ENCODE results near the gene GALNT14.

The GALNT14 gene

DNA sequence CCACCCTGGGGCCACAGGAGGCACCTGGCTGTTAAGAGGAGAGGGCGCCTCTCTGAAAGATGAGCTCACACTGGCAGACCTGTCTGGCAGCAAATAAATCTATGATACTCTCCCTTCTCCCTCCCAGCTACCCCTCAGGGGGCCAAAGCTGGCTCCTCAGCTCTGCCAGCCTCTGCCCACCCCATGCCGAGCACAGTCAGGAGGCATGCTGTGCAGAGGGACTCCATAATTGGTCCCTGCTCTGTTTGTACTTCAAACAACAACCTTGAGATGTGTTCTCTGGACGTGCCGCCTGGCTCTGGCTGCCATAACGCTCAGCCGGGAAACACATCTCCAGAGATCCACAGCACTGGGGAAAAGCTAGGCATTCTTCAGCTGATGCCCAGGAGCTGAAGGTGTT lies 126.7 kb downstream of the GALNT14 start:
- DNase-seq (ENCODE audit: low spot score), result no peak

DNA sequence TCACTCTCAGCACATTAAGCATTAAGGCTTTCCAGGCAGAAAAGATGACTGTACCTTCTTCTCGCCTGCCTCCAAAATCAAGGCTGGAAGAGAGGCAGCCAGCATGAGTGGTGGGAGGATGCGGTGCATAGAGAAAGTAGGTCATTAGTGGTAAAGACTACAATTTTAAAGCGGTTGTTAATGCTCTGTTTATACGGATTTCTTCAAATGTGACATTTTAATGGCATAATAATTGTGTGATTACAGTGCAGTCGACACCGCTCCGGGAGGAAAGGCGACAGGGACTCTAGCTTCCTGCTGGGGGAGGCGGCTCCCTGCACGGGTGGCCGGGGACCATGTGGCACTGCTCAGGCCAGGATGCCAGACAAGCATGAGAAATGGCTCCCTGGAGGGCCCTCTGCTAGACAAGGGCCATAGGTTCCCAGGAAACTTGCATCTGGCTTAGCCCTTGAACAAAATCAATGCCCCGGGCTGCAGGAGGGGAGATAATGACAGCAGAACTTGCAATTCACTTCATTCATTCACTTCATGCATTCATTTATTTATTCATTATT lies 129.6 kb downstream of the GALNT14 start:
- DNase-seq (ENCODE audit: low spot score), result no peak

DNA sequence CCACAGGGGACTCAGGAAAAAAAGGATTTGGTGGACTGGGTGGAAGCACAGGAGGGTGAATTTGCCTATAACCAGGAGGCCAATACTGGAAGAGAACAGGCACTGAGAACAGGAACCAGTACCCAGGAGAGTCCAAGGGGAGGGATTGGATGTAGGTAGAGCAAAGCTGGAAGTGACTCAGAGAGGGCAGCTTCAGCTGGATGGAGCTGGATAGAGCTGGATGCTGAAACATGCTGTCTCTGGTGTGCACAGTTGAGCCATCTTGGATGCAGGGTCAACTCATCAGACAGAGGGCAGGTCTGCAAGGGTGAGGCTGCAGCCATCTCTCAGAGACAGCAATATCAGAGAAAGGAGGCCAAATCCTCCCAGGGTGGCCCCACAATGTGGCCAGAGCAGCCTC lies 134.0 kb downstream of the GALNT14 start:
- DNase-seq (ENCODE audit: low spot score), result no peak

DNA sequence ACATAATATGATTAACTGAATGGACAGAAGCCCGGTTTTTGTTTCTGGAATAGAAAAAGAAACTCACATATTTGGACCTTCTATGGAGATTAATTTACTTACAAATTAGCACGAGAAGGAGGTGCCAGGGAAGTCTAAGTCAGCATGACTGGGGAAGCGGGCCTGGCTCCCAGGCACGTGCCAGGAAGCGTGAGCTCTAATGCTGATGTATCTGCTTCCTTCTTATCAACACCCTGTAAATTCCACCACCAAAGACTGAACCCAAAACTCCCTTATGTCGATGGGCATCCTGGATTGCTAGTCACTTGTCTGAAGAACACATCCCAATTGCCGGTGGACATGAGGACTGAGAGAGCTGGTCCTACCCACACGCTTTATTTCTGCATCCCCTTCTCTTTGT lies 134.5 kb downstream of the GALNT14 start:
- DNase-seq (ENCODE audit: low spot score), result no peak

DNA sequence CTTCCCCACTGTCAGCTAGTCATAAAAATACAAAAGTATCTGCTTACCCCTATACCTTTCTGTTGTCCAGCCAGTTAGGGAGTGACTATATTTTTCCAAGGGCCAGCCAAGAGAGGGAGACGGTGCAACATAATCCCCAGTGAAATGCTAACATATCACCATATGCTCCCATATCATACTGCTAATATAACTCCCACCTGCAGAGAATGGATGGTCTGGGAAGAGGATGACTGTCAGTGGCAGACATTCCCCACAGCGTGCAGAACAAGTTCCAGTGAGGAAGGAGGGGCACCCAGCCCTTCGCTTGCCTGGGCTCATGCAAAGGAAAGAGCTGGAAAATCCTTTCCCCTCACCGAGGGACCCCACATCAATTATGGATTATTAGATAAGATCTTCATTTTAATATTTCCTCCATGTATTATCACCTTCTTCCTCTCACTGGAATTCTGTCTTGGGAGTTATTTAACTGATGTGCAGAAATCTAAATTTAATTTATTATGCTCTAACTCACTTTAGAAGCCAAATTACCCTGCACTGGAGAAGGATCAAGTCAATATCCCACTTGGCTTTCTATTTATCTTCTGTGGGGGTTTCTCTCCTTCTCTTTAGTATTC lies 135.6 kb downstream of the GALNT14 start:
- DNase-seq (ENCODE audit: low spot score), result no peak

DNA sequence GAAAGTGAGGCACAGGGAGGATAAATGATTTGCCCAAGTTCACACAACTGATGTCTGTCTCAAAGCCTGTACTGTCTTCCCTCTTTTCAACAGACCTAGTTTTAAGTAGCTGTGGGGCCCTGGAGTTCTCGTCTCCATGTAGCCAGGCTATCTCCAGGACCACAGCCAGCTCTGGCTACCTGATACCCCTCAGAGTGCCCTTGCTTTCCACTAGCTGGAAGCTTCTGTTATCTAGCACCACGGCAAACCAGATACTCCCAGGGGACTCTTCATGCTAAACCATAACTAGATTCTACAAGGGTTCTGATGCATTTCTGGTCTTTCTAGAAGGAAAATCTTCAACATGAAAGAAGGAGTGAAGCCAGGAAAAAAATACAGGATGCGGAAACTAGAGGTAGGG lies 137.3 kb downstream of the GALNT14 start:
- DNase-seq (ENCODE audit: low spot score), result no peak

DNA sequence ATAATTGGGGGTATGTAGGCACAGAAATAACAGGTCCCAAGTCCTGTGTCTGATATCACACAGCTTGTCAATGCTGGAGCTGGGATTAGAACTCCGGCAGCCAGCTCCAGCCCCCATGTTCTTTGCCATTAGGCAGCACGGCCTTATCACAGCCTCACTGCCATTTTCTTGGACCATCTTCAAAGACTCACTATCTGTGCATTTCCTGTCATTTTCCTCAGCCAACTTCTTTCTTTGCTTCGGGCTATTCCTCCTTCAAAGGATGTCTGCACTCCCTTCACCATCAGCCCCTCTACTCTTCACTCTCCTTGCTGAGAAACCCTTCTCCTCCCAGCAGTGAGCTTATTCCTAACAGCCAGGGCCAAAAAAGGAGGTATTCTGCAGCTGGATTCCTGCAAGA lies 139.6 kb downstream of the GALNT14 start:
- no peak for DNase-seq (ENCODE audit: low spot score)

DNA sequence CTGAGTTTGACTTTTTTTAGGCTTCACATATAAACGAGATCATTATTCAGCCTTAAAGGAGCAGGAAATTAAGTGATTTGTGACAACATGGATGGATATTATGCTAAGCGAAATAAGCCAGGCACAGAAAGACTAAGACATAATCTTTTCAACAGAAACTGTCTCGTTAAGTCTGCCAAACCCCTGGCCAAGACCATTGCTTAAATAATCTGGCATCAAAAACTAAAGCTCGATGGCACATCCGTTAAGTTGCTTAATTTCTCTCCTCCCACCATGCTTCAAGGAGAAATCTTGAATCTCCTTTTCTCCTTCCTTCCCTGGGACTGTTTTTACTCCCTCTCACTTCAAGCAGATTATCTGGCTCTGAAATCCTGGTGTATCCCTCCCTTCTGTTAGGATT lies 140.3 kb downstream of the GALNT14 start:
- no peak for DNase-seq (ENCODE audit: low spot score)

DNA sequence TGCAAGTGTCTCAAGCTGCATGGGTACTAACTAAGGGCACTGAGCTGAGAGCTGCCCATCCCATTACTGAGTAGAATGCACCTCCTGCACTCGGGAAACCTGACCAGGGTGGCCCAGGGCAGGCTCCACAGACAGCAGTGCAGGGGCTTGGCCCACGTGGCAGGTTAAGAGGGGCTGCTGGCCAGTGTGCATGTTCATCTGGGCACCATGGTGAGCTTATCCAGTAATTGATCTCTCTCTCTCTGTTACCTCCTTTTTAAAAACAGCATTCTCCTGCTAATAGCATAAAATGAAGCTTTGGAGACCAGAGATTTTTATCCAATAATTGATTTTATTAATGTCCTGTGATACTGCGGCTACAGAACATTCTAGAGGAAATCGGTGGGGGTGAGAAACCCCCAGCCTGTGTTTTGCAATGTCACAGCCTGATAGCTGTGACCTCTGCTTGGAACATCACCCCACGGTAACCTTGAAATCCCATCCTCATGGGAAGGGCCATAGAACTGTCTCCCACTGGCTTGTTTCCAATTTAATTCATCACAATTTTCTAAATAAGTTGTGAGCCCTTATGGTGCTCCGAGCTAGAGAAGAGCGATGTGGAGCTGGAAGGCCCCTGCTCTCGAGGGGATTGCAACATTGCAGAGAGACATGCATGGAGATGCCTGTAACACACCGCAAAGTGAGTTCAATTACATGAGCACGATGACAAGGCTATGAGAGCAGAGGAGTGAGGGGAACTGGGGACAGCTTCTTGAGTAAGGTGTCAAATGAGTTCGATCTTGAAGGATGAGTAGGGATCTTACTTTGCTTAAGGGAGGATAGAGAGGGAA lies 143.8 kb downstream of the GALNT14 start:
- no peak for DNase-seq (ENCODE audit: low spot score)

DNA sequence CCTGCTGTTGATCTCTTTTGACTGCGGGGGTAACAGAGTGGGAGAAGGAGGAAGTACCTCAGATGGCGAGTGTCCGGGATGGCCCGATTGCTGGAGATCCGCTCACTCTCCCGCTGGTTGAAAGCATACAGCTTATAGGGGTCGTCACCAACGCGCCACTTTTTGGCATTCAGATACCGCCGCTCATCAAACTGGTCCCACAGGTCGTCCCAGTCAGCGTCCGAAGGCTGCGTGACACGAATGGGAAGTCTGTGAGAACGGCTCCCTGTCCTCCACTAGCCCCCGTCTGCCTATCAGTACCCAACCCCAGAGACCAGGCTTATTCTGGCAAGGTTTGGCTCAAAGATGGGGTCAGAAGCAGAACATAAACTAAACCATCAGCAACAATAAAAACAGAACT lies 145.5 kb downstream of the GALNT14 start:
- DNase-seq (ENCODE audit: low spot score), result no peak

DNA sequence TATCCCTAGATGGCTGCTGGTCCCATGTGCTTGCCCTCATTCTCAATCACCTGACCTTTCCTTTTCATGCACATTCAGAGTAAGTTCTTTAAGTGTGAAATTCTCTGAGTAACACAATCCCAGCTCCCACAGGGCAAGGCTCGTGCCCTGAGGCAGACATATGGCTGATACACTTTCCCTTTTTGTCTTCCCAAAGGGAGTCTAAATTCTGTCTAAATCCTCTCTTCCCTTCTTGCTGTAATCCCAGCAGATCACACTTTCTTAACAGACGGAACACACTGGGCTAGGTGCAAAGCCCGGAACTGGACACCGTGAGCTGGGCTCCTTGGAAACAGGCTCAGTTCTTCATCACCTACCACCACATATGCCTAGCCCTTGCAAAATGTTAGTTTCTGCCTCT lies 147.6 kb downstream of the GALNT14 start:
- DNase-seq (ENCODE audit: low spot score), result no peak

DNA sequence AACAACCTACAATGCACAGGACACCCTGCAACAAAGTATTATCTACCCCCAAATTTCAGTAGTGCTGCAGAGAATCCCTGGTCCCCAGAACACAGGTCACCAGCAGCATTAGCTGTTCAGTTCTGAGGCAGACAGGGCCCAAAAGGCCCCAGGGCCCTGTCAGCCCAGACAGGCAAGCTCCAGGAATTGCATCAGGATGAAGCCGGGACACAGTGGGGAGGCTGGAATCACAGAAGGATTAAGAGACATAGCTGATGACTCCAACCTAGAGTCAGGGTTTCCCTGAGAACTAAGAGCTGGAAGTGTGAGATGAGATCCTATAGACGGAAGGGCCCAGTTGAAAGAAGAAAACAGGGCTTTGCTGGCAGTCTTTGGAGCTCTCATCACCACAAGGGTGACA lies 148.1 kb downstream of the GALNT14 start:
- no peak for DNase-seq (ENCODE audit: low spot score)

DNA sequence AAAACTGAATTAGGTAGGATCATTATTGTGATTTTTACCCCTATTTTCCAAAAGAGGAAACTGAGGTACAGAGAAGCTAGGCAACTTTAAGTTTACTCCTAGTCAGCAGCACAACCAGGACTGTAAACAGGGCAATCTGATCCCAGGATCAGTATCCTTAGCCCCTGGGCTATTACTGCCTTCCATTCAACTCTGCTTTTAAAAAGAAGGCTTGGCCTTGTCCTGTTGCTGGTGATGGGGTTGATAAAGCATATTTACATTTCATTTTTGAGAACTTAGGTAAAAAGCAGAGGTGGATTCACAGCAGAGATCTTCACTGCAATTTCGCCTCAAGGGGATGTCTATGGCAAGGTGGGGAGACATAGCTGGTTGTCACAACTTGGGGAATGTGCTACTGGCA lies 148.5 kb downstream of the GALNT14 start:
- DNase-seq (ENCODE audit: low spot score), result no peak

DNA sequence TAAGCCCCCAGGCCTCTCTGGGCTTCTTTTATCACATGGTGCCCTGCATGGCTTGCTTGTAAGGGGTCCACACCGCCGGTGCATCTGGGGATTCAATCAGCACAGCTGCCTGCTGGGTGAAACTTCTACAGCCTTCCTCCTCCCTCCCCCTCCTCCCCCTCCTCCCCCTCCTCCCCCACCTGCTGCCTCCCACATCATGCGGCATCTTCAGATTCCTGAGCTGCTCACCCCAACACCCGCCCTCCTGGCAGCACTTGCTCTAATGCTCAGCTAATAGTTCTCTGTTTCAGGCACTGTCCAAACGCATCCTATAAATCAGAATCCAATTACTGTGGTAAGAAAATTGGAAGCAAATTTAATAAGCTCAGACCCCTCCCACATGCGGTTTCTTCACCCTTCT lies 150.7 kb downstream of the GALNT14 start:
- DNase-seq (ENCODE audit: low spot score), result no peak

DNA sequence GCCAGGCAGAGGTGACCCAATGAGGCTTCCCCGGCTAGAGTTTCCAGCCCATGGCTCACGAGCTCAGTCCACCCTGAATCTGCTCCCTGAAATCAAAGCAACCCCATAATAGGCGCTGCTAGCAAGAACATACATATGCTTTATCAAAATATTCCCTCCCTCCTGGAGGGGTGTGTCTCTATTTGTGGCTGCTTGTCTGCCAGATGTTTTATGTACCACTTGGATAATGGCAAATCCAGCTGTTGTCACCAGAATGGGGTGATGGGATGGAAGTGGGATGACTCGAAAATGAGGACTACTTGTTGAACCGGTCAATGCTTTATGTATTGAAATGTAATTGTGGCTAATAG lies 152.0 kb downstream of the GALNT14 start:
- no peak for DNase-seq (ENCODE audit: low spot score)

DNA sequence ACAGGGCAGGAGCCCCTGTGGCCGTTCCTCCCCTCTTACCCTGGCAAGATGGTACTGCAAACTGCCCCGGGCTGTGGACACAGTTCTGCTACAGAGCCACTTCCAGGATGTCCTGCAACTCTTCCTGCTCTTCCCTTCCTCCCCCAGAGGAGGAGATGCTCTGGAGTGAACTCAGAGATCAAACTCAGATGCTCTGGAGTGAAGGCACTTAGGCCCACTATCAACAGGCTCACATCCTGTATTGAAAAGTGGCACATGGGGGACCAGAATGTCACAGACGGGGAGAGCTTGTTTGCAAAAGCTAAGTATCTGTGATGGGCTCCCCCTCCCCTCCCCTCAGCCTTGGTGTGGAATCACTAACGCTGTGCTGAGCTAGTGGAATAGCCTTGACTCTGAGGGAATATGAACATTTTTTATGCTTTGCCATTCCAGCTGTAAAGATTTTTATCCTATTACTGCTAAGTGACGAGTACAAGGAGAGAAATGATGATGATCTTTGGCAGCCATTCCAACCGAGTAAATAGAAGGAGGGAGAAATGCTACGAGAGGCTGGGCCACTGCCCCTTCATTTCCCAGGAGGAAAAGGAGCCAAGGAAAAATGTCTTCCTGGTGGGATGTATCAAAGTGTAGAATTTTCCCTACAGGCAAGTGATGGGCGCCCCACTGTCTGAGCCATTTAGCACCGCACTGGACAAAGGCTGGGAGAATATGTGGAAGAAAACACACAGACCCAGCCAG lies 152.6 kb downstream of the GALNT14 start:
- DNase-seq (ENCODE audit: low spot score), result no peak

DNA sequence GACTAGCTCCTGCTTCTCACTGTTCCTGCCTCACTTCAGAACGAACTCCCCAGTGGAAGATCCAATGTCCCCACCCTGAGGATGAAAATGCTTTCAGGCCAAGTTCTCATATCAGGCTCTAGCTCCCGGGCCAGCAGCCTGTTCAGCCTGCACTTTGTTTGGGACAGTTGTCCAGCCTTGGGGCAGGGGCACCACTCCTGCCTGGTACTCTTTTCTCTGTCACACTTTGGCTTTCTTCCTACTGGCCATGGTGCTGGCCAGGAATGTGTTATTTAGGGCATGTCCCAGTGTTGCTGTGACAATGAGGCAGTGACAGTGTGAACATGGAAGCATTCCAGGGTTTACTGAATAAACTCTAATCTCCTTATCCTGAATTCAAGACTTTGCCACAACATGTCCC lies 154.1 kb downstream of the GALNT14 start:
- DNase-seq (ENCODE audit: low spot score), result no peak

DNA sequence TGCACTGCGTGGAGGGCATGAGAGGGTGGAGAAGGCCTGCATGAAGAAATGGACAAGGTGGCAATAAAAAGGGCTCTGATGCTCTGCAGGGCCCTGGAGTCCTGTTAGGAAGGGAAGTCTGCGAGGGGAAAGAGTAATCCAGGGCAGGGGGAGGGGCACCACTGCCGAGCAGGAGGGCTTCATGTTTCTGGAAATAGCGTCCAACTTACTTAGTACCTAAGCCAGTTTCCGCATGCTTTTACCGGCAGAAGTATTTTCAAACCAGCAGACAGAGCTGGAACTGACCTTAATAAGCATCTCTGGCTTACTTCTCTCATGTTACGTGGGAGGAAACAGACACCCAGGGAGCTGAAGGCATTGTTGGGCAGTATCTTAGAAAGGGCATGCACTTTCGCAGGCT lies 156.7 kb downstream of the GALNT14 start:
- DNase-seq (ENCODE audit: low spot score), result no peak

DNA sequence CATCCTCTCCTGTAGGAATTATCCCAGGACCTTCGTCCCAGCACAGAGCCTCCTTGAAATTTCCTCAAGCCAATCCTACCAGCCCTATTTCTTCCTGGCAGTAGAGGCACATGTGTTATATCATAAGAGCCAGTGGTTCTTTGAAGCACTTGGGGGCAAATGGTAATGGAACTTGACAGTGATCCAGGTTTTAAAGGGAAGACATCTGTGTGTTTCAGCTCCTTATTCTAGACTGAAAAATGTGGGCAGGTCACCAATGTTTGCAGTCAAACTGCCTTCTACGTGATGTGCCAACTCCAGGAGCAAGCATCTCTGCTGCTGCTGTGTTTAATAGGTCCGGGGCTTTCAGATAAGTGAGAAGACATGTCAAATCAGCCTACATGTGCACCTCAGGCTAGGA lies 157.1 kb downstream of the GALNT14 start:
- DNase-seq (ENCODE audit: low spot score), result no peak

DNA sequence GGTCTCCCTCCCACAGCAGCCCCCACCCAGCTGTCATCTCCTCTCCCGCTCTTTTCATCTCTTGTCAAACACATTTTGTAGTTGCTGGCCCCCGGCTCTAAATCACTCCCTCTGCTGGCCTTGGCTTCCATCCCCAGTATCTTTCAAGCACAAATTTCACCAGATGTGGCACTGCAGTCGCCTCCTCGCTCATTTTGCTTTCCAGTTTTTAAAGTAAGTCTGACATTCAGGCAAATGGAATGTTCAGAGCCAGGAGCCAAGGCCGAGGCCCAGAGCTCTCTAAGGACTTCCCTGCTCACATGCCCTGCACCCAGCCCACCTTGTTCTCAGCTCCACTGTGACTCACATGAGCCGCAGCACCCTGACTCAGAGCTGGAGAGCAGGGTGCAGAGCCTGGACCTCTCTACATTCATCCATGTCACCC lies 158.4 kb downstream of the GALNT14 start:
- no peak for DNase-seq (ENCODE audit: low spot score)

DNA sequence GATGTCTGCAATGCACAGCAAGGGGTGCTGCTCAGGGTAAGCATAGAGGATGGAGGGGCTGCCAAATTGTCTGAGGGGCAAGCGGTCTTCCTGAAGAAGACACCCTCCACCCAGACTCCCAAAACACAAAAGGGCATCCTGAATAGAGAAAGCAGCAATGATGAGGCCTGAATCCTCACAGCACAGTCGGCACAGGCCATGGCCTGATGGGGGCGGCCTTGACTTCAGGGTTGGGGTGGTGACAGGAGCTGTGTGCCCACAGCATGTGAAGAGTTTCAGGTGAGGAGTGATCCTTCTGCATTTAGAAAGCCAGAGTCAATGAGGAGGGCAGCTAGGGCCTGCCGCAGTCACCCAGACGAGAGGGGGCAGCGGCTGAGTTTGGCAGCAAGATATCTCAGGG lies 159.4 kb downstream of the GALNT14 start:
- DNase-seq (ENCODE audit: low spot score), result no peak

DNA sequence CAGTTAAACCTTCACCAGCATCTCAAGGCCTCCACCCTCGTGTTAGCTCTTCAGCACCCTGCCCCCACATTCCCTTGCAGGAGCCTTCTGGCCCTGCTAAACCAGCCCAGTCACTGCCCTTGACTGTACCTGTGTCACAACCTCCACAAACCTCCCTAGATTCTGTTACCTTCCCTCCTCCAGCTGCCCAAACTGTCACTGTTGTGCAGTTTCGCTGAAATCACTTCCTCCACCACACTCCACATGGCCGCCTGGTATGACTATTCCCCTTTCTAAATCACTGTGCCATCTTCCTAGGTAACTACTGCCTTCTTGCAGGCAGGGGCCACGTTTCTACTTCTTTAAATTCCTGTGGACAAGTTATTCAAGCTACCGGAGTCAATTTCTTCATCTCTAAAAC lies 160.2 kb downstream of the GALNT14 start:
- DNase-seq (ENCODE audit: low spot score), result no peak

DNA sequence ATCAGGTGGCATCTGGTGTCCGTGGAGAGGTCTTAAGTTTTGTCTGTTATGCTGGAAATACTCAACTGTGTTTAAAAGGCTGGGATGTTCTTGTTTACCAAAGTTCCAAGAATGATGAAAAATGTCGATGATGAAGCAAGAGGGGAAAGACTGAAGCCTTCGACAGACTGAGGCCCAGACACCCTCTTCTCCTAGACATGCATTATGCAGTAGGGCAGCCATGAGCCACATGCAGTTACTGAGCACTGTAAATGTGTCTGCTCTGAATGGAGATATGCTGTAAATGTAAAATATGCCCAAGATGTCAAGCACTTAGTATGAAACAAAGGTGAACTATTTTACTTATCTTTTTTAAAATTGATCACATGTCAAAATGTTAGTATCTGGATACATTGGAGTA lies 163.1 kb downstream of the GALNT14 start:
- no peak for DNase-seq (ENCODE audit: low spot score)

Measured in CD4-positive, alpha-beta T cell treated with Interleukin-6 at 100 ng/mL for 8 hours (primary cell).